Myocyte (in vitro differentiated cells): ENCODE data around the gene PCNX1. TPM values are rescaled to one million over a fixed set of nuclear protein-coding genes. Genes with fewer than 3 reads are reported as not detected.

Source experiments
- DNase-seq: peaks from one replicate; pipeline ENCODE4 v3.0.0-alpha.2; 2012; ENCODE audit warnings: low read depth
- total RNA-seq: library from RNA; depleted of rRNA; stranded (reverse); fragments of >200 nt; gene quantifications from 2 replicates; pipeline ENCODE4 v1.2.3, GENCODE V29; 2014

The PCNX1 gene
- total RNA-seq, 1 donor from 2014 or later = 42.1 TPM

- DNase-seq = no peak
Measured at GRCh38 chr14:70956511-70956910, 49.3 kb downstream of the PCNX1 start.

DNA sequence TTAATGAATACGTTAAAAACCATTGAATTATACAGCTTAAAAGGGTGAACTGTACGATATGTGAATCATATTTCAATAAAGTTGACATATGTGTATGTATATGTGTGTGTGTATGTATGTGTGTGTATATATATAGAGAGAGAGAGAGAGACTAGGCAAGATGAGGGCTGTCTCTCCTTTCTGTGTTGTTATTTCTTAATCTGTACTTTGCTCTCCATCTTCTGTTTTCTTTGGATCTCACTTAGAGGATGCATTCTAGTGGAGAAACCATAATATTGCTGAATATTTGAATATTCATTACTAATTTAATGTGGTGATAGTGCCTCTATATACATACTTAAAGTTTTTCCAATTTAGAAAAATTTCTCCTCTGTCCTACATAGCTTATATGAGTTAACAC, 50.5 kb downstream of the PCNX1 start:
- no peak for DNase-seq

- DNase-seq = no peak
Measured at GRCh38 chr14:70962935-70963334, 55.7 kb downstream of the PCNX1 start.

DNA sequence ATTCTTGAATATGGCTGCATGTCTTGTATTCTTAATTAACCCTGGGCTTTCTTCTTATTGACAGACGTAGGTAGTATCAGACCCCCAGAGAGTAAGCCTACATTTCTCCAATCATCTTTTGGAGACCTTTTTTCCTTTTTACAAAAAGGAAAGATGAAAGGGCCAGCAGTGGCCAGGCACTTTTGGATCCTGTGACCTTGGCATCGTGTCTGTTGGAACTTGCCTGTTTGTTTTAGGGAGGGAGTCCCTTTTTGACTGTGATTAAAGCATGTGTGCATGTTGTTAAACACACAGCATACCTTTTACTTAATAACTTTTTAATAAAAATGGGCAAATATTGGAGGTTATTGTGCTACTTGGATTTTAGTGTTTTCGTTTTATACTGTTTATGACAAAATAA, 57.2 kb downstream of the PCNX1 start:
- no peak for DNase-seq

- DNase-seq = no peak
Measured at GRCh38 chr14:70971560-70971959, 64.3 kb downstream of the PCNX1 start.

DNA sequence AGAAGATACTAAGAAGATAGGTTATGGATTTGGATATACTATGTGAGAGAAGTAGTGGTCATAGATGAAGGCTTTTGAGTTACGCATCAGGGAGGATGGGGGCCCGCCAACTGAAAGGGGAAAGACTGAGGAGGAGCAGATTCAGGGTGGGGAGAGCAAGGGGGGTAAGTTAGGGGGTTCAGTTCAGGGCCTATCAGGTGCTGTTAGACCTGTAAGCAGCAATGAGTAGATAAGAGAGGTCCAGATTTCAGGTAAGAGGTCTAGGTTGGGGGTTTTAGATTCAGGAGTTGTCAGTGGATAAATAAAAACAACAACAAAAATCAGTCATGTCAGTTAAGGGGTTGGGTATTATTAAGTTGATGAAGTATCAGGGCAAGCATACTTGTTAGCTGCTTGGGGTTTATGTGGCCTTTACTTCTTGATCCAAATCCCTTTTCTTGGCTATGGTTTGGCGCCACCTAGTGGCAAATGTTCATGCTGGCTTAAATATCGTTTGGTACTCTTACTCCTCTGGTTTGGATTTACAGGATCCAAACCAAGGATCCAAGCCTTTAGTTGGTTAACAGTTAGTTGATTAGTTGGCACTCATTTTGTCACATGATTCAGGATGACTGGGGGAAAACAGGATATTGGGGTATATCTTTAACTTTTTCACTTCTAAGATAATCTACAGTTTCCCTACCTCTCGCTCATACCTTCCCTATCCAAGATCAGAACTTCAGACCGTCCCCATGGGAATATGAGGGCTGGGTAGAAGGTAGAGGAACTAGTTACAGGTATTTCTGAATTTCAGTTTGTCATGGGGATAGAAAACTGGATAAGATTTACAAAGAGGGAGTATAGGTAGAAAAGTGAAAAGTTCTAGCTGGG, 65.1 kb downstream of the PCNX1 start:
- DNase-seq = peak; percentile 91

DNA sequence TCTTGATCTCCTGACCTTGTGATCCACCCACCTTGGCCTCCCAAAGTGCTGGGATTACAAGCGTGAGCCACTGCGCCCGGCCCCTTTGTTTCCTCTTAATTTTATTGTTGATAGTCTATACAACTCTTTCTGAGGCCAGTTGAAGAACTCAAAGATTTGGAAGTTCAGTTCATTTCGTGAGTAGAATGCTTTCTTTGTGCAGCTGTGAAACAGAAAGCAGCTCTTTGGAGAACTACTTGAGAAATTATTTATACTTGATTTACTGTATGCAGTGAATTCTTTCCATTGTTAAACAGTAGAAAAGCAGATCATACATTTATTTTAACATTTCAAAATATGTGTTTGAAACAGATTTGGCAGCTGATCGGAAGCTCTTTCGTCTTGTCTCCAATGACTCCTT, 69.3 kb downstream of the PCNX1 start:
- no peak for DNase-seq

DNA sequence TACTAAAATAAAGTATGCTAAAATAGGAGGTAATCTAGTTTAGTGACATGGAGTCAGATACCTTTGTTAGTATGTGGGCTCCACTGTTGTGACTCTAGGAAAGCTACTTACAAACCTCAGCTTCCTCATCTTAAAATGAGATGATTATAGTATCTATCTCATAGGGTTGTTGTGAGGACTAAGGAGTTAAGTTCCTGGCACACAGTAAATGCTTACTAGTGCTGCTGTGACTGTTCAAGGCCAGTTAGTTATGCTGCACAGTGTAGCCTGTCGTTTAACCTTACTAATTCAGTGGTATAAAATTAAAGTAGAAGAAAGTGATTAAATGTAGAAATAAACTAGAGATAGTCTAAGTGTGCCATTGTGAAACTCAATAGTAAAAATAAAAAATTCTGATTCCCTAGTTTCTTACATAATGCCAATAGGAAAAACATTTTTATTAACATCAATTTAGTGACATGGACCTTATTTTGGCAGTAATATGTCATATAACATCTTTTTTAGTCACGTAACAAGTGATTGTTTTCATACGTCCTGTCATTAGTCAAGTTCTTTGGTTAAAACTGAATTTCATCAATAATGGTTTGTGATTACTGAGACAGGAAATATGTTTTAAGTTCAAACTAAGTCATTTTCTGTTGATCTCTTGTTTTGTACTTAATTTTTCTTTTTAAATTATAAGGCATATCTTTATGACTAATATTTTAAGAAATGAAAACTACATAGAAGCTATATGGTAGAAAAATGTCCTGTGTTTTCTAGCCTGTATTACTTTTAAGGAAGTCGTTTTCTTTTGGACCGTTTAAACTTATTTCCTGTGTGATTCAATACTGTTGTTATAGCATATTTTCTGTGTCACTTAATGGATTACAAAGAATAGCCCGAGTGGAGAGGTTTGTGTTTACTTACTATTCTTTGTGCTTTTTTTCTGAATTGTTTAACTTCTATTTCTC, 74.0 kb downstream of the PCNX1 start:
- DNase-seq = no peak

DNA sequence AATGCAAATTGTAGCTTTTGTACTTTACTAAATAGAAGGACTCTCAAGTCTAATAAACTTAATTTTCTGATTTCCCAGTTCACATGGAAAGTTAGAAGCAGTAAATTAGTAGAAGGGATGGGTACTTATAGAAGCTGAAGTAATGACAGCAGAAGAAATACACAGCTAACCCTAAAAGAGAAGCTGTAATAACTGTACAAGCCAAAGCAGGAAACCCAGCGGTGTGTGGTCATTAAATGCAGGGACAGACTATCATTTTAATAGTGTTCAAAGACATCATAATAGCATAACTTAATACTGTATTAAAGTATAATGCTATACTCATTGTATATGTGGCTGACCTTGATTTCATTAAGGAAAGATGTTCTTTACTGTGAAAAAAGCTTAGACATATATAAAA, 74.9 kb downstream of the PCNX1 start:
- DNase-seq = no peak

- DNase-seq = no peak
Measured at GRCh38 chr14:70987041-70987440, 79.8 kb downstream of the PCNX1 start.

GRCh38 chr14:70988452-70988851, 81.2 kb downstream of the PCNX1 start:
- no peak for DNase-seq

GRCh38 chr14:70993931-70994330, 86.7 kb downstream of the PCNX1 start:
- no peak for DNase-seq

- DNase-seq = no peak
Measured at GRCh38 chr14:70995211-70995610, 88.0 kb downstream of the PCNX1 start.

GRCh38 chr14:70995671-70996070, 88.4 kb downstream of the PCNX1 start:
- no peak for DNase-seq

GRCh38 chr14:70999117-70999516, 91.9 kb downstream of the PCNX1 start:
- DNase-seq = no peak

- no peak for DNase-seq
Measured at GRCh38 chr14:71000091-71000490, 92.8 kb downstream of the PCNX1 start.

DNA sequence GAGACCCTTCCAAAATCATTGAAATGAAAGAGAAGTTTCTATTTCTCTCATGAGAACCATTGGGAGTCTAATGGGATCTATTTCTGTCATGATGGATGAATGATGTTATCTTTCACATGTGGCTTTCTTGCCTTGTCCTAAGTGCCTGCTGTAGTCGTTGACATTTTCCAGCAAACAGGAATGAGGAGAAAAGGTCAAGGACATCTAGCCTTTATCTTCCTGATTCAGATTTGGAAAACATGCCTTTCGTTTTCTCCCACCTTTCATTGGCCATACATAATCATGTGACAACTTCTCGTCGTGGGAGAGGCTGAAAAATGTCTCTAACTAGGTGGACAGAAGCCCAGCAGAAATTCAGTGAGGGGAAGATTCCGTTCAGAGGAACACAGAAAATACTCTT, 94.5 kb downstream of the PCNX1 start:
- DNase-seq = no peak

DNA sequence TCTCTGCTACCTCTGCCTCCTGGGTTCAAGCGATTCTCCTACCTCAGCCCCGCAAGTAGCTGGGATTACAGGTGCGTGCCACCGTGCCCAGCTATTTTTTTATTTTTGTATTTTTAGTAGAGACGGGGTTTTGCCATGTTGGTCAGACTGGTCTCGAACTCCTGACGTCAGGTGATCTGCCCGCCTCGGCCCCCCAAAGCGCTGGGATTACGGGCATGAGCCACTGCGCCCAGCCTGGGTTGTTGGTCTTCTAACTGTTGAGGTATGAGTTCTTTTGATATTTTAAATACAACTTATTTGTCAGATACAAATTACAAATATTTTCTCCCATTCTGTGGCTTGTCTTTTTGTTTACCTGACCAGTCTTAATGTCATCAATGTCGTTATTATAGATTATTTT, 95.9 kb downstream of the PCNX1 start:
- no peak for DNase-seq

GRCh38 chr14:71004481-71004880, 97.2 kb downstream of the PCNX1 start:
- no peak for DNase-seq

DNA sequence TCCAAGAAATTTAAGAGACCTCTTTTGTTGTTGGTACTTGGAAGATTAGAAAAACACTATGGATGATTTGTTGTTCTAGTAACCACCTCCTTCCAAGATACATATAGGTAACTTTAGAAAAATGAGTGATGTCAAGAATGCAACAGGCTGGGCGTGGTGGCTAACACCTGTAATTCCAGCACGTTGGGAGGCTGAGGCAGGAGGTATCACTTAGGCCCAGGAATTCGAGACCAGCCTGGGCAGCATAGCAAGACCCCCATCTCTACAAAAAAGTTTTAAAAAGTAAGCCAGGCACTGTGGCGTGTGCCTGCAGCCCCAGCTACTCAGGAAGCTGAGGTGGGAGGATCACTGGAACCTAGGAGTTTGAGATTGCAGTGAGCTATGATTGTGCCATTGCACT, 97.8 kb downstream of the PCNX1 start:
- DNase-seq = no peak

GRCh38 chr14:71006200-71006563, 98.9 kb downstream of the PCNX1 start:
- no peak for DNase-seq

GRCh38 chr14:71011479-71011878, 104.2 kb downstream of the PCNX1 start:
- no peak for DNase-seq
